Fibroblast of gingiva (primary cell): ENCODE data around the gene MEFV.
"Not testable (repeated sequence)": the region's sequence is repeated elsewhere in the genome, so short reads cannot be mapped to it uniquely, and the experiment has no call there.

Experiments
- DNase-seq: peaks from one replicate; pipeline ENCODE4 v3.0.0-alpha.2; 2011; ENCODE audit warnings: low read depth

Gene MEFV

GRCh38 chr16:3215601-3216262 is 40.7 kb downstream of the MEFV start:
- DNase-seq: no peak

DNA sequence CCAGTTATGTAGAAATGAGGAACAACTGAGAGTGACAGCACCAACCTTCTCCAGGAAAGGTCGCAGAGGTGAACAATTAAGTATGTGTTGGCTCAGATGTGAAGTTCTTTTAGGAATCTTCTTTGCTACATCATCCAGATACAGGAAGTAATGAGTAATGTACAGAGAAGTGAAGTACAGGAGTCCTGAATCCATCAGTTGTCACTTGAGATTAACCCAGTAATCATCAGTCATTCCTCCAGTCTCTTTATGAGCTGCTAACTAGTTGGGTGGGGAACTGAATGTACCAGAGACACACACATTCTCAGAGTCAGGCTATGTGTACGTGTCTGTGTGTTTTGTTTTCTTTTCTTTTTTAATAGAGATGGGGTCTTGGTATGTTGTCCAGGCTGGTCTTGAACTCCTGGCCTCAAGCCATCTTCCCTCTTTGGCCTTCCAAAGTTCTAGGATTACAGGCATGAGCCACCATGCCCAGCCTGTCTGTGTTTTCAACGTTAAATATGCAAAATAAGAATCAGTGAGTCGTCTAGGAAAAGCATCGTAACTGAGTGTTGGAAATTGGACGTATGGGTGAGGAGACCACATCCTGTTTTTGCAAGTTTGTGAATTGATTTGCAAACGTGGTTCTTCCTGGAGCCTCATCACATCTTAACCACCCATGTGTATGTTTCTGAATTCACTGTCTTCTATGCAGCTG is 41.4 kb downstream of the MEFV start:
- DNase-seq: no peak

DNA sequence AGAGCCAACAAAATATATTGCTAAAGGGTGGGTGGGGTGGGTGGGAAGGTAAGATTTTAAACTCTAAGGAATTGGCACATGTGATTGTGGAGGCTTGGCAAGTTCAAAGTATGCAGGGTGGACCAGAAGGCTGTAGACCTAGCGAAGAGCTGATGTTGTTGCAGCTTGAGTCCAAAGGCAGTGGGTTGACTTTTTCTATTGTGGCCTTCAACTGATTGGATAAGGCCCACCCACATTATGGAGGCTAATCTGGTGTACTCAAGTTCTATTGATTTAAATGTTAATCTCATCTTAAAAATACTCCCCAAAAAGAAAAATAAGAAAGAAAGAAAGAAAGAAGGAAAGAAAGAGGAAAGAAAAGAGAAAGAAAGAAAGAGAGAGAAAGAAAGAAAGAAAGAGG is 43.9 kb downstream of the MEFV start:
- DNase-seq: no peak

GRCh38 chr16:3212006-3212405 is 44.4 kb downstream of the MEFV start:
- no peak for DNase-seq

DNA sequence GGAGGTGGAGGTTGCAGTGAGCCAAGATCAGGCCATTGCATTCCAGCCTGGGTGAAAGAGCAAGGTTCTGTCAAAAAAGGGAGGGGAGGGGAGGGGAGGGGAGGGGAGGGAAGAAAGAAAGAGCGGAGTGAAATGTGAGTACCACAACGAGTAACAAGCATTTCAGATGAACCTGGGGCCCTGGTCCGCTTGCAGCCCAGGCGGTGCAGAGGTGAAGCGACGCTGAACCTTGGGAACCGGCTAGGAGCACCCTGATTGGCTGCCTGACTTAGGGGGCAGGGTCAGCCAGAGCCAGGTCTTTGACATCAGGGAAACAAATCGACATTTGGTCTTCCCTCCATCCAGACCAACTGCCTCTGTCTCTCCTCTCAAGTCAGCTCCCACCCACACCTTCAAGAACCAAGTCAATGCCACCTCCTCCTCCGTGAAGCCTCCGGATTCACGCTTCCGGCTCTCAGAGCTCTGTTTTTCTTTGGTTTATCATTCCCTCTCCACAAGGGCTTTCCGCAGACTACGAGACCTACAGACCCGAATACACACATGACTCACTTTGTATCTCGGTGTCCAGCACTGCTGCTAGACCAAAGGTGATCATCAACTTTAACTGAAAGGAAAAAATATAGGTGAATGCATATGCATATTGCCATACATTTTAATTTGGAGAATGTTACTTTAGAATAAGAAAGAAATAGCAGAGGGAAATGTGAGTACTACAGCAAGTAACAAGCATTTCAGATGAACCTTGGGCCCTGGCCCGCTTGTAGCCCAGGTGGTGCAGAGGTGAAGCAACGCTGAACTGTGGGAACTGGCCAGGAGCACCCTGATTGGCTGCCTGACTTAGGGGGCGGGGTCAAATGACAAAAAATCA is 49.1 kb downstream of the MEFV start:
- DNase-seq: no peak

DNA sequence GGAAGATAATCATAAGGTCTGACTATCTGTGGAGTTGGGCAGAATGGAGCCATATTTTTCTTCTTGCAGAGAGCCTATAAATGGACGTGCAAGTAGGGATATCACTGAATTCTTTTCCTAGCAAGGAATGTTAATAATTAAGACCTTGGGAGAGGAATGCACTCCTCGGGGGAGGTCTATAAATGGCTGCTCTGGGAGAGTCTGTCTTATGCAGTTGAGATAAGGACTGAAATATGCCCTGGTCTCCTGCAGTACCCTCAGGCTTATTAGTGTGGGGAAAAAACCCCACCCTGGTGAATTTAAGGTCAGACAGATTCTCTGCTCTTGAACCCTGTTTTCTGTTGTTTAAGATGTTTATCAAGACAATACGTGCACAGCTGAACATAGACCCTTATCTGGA is 50.5 kb downstream of the MEFV start:
- DNase-seq: not testable (repeated sequence)

- DNase-seq: no peak
Measured at GRCh38 chr16:3202903-3203539, 53.4 kb downstream of the MEFV start.

DNA sequence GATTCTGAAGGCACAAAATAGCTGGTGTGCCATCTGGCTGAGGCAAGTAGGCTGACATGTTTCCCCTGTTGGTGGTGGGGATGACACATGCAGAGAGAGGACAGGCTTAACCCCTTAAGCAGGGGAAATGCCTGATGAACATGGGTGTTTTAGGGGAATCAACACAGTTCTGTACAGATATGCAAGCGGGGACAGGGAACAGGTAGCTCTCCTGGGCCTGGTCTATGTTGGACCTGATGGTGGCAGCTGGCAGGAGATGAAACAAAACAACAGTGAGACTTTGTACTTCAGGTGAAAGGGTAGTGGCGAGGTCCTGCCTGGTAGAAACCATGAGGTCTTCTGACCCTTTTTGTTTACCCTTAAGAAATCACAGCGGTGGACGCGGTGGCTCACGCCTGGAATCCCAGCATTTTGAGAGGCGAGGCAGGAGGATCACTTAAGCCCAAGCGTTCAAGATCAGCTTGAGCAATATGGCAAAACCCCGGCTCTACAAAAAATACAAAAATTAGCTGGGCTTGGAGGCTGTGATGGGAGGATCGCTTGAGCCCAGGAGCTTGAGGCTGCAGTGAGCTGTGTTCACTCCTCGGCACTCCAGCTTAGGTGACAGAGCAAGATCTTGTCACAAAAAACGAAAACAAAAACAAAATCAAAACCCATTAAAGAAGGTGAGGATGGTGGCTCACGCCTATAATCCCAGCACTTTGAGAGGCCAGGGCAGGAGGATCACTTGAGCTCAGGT is 57.9 kb downstream of the MEFV start:
- no peak for DNase-seq

- not testable (repeated sequence) for DNase-seq
Measured at GRCh38 chr16:3197694-3198333, 58.6 kb downstream of the MEFV start.

DNA sequence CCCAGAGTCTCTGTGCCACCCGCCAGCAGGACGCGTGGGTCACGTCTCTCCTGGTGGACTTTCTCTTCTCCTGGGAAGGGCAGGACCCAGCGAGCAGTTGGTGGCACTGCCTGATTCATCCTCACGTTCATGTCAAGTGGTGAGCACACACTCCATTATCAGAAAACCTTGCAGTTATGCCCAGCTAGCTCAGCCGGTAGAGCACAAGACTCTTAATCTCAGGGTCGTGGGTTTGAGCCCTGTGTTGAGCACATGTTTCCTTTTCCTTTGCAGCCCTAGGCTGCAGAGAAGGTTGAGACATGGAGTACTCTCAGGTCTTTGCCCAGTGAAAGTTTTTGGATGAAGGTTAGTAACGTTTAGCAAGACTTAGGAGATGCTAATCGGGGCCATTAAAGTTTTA is 60.5 kb downstream of the MEFV start:
- DNase-seq: no peak

- DNase-seq: no peak
Measured at GRCh38 chr16:3194792-3195191, 61.6 kb downstream of the MEFV start.

DNA sequence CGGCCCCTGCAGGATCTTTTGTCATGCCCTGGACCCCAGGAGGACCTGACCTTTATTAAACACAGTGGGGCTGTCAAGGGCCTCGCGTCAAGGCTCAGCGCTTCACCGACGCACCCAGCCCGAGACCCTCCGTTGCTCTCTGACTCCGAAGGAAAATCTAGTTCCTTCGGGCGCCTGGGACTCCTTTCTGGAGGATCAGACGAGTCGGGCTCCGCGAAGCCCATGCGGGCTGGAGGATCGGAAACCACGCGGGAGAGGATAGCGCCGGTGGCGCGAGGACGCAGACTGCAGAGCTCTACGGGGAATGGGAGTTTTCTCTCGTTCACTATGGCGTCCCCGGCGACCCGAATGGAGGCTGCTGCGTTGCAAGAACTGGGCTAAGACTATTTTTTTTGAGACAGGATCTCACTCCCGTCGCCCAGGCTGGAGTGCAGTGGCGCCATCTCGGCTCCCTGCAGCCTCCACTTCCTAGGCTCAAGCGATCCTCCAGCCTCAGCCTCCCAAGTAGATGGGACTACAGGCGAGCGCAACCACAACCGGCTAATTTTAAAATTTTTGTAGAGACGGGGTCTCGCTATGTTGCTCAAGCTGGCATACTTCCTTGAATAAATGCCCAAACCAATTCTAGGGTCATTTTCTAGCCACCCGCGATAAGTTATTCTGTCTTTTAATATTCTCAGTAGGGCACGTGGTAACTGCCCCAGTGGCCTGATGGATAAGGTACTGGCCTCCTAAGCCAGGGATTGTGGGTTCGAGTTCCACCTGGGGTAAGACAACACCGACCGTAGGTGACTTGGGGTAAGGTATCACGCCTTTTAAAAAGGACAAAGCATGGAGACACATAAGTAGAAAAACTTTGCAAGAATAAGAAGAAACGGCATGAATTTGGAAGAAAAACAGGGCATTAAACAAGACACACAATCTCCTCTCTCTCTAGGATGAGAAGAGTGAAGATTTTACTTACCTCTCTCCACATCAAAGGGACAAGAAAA is 62.9 kb downstream of the MEFV start:
- DNase-seq: no peak

GRCh38 chr16:3192476-3193019 is 63.9 kb downstream of the MEFV start:
- DNase-seq: no peak
